ENCODE measurements around the gene LTA4H.

DNA sequence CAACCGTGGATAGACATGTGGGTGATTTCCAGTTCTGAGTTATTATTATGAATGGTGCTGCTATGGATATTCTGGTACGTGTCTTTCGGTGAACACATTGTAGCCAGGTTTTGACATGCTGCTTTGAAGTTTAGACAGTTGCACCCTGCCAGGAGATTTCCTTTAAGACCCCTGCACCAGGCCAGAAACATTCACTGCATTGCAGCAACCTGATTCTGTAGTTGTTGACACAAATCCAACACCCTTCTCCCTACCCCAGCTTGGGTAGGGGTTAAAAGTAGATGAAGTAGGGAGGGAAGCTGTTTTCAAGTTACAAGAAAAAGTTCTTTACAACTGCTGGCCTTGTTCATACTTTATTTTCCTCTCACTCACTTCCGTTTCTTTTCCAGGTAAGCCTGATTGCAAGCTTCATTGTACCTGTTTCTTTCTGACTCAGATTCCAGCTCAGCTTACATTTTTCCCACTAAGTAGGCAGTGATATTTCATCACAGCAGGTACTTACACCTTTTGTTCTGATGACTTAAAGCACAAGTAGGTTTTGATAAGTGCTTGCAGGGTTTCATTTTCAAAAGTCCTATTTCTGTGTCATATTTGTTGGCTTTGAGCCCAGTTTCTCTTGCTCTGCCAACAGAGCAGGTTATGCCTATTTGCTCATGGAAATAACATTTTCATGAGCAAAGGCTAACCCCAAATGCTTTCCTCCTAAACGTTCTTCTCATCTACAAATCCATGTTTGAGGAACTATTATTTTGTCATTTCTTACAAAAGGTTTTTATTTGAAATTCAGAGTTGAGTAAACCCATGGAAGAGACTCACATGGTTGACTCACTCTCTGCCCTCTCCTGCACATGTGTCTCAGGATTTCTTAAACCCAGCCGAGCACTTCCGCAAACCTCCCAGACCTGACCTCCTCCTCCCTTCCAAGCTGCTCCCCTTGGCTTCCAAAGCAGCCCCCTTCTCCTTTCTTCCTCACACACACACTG is 12.1 kb upstream of the LTA4H start:
- TF ChIP-seq ZNF565 (CRISPR knock-in tag; conservative IDR thresholded peaks at IDR 0.05; ENCODE audit: low read depth) (no peak), OSR1 (CRISPR knock-in tag; IDR thresholded peaks at IDR 0.05) (no peak), ZNF70 (CRISPR knock-in tag; IDR thresholded peaks at IDR 0.05) (no peak), TOX (CRISPR knock-in tag; IDR thresholded peaks at IDR 0.05; ENCODE audit: borderline replicate concordance) (no peak), ISL1 (CRISPR knock-in tag; IDR thresholded peaks at IDR 0.05) (no peak)
- TF ChIP-seq, protein P1, sequence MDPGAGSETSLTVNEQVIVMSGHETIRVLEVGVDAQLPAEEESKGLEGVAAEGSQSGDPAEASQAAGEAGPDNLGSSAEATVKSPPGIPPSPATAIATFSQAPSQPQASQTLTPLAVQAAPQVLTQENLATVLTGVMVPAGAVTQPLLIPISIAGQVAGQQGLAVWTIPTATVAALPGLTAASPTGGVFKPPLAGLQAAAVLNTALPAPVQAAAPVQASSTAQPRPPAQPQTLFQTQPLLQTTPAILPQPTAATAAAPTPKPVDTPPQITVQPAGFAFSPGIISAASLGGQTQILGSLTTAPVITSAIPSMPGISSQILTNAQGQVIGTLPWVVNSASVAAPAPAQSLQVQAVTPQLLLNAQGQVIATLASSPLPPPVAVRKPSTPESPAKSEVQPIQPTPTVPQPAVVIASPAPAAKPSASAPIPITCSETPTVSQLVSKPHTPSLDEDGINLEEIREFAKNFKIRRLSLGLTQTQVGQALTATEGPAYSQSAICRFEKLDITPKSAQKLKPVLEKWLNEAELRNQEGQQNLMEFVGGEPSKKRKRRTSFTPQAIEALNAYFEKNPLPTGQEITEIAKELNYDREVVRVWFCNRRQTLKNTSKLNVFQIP (CRISPR knock-in tag; IDR thresholded peaks at IDR 0.05; ENCODE audit: borderline replicate concordance, low read depth) = no peak
